Measurements from ENCODE around the gene MESD. TPM values are rescaled to one million over a fixed set of nuclear protein-coding genes. Genes with fewer than 3 reads are reported as not detected.

MESD gene
- 20.7 and 21.0 TPM in 2 replicates for total RNA-seq

DNA sequence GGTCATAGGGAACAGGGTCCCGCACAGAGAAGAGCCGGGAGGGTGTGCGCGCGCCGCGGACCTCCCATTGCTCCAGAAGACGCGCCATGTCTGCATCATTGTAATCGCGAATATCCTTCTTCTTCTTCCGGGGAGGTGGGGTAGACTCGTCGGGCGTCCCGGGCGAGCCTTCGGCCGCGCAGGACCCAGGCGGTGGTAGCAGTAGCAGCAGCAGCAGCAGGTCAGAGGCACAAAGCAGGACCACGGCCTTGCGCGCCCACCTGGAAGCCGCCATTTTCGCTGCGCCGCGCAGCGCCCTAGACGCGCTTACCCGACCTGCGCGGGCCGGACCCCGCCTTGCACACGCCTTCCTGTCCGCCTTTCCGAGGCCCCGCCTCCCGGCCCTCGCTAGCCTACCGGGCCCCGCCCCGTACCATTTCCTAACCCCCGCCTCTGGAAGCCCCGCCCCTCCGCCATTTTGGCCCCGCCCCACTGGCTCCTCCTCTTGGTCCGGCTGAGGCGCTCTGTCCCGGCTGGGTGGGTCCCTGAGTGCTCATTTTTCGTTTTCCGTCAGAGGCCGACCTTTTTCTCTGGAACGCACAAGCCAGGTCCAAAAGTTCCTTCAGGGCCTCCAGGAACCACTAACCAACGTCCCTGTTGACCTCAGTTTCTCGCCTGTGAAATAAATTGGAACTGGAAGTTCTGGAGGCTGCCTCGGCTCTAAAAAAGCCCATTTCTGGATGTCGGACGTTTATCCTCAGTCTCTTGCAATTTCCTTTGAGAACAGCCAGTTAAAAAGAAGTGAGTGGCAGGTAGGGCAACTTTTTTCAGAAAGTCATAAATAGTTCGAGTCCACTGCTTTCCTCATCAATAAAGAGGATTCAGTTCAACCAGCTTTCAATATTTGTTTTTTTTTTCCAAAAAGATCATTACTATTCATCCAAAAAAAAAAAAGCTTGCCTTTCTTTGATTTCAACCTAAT, at the start of gene MESD:
Gene MESD, minus strand, starts transcription at position 302 of the 961 bp plus-strand sequence. Its CDS starts 28 bp downstream, at position 274.
- no peak for DNase-seq (ENCODE audit: extremely low read depth, low read depth, low spot score)

DNA sequence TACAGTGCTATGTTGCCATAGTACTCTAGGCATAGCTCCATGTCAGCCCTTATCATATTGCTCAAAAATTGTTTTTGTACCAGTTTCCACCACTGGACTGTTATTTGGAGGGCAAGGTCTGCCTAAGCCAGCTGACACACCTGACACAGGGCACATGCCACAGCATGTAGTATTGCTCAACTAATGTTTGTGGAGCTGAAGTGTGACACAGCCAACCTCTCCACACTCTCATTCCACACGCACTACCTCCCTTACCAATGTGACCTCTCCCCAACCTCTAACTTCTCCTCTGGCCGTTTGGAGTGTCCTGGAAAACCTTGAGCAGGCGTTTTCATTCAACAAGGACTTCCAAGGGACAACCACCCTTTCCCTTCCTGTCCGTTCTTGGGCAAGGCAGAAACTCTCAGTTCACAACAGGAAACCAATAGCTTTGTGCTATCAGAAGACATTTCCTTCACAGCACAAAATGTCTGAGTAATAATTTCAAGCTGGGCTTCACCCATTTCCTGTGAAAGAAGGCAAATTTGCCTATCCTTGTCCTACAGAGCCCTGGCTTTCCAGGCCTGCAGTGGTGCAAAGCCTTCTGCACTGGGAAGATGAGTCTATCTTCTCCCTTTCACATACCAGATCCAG, 49.5 kb upstream of the MESD start:
- DNase-seq (ENCODE audit: extremely low read depth, low read depth, low spot score): no peak

DNA sequence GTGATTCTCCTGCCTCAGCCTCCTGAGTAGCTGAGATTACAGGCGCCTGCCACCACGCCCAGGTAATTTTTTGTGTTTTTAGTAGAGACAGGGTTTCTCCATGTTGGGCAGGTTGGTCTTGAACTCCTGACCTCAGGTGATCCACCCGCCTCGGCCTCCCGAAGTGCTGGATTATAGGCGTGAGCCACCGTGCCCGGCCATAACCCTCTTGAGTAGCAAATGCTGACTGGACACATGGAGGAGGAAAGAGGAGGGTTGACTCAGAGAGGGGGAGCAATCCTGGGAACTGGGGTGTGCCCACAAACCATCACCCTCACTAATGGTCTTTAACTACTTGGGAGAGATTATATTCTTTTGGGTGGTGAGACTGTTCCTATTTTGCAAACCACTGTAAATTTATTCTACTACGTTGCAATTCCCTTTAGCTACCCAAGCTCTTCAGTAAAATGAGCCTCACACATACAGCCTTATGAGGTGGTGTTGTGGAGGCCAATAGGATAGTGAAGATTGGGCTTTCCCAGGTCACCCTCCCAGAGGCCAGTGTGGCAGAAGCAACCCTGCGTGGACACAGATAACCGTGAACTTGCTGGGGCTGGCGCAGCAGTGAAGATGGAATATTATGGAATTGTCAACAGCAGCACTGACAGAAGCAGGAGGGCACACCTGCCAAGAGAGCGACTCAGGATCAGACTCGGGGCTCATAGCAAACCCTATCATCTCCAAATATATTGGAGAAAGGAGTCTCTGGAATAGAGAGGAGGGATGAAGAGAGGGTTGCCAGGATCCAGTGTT, 48.5 kb upstream of the MESD start:
- no peak for DNase-seq (ENCODE audit: extremely low read depth, low read depth, low spot score)

DNA sequence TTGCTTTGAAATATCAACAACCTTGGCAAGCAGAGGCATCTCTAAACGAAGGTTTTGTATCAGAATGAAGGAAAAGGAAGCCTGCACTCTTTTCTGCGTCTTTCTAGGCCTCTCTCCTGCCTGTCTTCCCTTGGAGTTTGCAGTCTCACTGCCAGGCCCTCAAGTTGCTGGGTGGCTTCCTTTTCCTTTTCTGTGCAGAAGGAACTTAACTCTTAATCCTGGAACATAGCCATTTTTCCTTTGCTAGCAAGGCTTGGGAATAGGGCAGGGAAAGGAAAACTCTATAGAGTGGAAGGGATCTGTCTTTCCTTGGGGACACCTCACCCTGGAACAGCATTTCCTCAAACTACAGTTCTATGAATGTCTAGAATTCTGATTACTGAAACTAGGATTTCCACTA, 43.9 kb upstream of the MESD start:
- no peak for DNase-seq (ENCODE audit: extremely low read depth, low read depth, low spot score)

DNA sequence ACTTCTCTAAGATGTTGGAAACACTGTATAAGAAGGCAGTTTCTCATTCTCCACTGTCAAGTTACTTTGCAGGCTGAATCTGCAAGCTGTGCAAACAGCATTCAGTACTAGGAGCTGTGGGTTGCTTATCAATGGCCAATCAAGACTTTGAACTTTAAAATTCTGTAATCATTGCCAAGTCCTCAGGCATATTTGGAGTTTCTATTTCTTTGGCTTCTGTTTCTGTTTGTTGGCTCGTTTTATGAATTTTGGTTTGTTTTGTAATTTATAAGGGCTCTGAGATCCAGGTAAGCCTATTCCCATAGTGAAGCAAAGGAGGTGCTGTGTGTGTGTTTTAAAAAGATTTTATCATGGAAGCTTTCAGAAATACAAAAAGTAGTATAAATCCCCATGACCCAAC, 43.2 kb upstream of the MESD start:
- no peak for DNase-seq (ENCODE audit: extremely low read depth, low read depth, low spot score)

DNA sequence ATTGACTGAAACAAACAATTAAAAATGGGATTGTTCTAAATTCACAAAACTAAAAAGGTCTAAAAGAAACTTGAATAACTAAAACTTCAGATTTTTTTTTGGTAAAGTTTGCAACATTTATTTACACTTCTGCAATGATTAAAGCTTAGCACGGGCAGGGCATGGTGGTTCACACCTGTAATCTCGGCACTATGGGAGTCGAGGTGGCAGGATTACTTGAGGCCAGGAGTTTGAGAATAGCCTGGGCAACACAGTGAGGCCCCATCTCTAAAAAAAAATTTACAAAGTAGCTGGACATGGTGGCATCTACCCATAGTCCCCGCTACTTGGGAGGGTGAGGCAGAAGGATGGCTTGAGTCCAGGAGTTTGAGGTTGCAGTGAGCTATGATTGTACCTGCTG, 42.7 kb upstream of the MESD start:
- DNase-seq (ENCODE audit: extremely low read depth, low read depth, low spot score): no peak

DNA sequence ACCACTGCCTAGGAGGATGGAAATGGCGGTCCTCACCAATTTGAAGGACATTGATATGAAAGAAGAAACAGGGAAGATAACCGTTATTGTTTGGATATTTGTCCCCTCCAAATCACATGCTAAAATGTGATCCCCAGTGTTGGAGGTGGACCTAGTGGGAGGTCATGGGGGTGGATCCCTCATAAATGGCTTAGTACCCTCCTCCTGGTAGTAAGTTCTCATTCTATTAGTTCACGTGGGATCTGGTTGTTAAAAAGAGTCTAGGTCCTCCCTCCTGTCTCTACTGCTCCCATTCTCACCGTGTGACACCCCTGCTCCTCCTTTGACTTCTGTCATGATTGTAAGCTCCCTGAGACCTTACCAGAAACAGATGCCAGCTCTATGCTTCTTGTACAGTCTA, 41.6 kb upstream of the MESD start:
- no peak for DNase-seq (ENCODE audit: extremely low read depth, low read depth, low spot score)

DNA sequence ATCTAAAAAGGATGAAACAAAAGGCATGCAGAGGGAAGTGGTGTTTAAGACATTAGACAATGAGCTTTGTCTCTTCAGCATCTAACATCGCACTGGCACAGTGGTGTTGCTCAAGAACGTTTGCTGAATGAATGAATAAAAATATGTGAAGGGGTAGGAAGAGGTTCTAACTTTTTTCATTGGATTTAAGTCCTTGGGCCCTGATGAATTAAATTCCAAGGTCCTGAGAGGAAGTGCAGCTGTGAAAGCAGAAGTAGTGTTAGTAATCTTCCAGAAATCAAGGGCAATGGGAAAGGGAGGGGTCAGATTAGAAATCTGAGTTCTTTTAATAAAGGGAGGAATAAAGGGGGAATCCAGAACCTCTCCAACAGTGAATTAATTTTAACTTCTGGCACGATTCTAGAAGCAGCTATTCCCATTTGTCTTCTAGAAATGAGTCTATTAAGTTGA, 40.7 kb upstream of the MESD start:
- DNase-seq (ENCODE audit: extremely low read depth, low read depth, low spot score): no peak

DNA sequence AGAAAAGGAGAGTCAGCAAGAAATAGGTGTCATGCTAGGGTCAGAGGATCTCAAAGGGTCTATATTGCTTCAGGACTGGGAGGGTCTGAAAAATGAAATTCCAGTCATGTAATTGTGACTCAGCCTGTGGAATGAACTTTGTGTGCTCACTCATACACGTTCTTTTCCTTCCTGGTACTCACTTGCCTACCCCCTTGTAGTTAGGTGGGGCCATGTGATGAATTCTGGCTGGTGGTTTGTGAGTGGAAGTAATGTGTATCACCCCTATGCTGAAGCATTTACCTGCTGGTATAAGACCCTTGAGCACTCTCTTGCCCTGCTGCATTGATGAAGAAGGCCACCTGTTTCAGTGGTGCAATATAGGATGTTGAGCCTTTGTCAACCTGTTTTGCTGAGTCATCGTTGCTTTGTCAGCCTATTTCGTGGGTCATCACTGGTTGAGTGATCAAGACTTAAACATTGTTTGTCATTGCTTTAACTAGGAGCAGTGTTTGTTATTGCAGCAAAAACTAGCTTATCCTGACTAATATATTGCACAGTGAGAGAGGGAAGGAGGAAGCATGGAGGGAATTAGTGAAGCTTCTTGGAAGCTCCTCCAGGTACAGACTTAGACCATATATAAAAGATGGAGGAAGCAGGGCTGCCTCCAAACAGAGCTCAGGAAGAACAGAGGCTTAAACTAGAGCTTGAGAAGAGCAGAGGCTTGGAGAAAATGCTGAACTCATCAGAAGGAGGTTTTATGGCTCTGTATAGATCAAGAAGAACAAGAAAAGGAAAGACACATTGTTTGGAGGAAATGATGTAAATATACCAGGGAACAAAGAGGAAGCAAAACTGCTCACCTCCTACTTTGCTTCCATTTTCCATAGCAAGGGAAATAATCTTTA, 40.0 kb upstream of the MESD start:
- DNase-seq (ENCODE audit: extremely low read depth, low read depth, low spot score): no peak

DNA sequence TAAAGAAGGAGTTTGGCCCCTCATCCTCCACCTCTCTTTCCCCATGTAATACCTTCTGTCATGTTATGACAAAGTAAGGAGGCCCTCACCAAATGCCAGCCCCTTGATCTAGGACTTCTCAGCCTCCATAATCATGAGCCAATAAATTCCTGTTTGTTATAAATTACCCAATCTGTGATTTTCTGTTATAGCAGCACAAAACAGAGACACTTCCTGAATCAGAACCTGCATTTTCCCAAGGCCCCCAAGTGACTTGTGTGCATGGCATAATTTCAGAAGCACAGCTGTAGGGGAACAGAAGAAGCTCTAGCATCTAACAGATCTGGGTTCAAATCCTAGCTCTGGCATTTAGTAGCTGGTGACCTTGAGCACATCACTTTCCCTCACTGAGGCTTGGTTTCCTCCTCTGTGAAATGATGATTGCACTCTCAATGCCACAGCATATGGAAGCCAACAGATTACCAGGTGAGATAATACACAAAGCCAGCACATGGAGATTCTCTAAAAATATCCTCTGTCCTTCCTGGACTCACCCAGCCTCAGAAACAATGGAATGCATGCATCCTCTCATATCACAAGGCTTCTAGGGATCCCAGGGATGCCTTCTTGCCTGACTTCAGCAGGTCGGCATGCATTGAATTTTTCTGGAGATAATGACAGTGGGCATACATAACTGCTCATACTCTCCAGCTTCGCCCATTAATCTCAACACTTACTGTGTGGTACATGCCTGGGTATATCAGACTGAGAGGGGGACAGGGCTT, 37.4 kb upstream of the MESD start:
- no peak for DNase-seq (ENCODE audit: extremely low read depth, low read depth, low spot score)

DNA sequence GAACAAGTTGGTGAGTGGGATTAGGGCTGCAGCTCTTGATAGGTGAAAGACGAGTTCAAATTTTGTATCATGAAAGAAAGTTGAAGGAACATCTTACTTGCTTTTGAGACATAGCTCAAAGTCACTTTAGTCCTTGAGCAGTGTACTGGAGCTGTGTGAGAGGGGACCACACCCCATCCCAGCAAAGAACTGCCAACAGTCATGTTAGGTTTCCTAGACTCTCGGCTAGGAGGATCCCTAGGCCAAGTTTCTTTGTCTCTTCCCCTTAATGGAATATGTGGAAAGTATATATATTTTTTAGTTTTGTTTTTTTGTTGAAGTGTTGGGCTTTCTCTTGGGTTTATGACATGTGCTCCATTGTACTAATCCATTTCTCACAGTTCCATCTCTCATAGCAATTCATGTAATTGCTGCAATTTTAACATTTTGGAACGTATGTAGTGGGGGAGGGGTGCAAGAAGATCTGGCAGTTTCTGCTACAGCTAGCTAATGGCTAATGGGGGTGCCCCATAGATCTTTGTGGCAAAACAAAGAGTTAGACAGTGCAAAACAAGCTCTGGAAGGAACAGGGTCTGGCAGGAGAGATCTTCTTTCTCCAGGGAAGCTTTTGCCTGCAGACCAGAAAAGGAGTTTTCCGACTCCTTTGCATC, 36.2 kb upstream of the MESD start:
- no peak for DNase-seq (ENCODE audit: extremely low read depth, low read depth, low spot score)

DNA sequence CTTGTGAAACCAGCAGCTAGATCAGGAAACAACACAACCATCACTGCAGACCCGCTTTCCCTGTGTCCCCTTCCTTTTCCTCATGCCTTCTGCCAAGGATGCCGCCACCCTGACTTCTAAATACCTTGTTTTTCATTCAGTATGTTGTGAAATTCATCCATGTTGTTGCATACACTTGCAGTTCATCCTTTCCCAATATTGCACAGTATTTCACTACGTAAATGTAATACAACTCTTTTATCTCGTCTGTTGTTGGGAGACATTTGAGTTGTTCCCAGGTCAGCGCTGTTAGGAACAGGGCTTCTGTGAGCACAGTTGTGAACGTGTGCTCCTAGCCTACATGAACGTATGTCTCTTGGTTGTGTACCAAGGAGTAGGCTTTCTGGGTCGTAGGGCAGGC, 35.3 kb upstream of the MESD start:
- no peak for DNase-seq (ENCODE audit: extremely low read depth, low read depth, low spot score)

DNA sequence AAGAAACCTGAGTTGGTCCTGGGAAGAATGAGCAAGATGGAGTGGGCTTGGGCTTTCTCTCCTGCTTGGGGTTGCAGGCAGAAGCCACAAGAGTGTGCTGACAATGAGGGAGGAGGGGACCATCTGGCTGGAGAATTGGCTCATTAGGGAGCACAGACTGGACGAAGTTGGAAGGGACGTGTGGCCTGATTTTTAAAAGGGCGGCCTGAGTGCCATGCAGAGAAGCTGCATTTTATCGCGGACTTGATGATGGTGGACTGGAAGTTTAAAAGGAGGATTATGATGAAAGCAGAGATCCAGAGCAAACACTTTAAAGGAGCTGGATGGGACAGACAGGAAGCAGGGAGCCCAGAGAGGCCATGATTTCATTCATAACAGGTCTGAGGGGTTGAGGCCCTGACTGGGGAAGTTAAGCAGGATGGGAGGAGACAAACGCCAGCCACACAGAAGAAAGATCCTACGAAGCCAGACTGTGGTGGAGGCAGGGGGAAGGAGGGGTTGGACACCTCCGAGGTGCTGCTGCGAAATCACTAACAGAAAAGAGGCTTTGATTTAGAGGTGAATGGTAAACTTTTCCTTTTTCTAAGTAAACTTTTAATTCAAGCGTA, 34.8 kb upstream of the MESD start:
- no peak for DNase-seq (ENCODE audit: extremely low read depth, low read depth, low spot score)

DNA sequence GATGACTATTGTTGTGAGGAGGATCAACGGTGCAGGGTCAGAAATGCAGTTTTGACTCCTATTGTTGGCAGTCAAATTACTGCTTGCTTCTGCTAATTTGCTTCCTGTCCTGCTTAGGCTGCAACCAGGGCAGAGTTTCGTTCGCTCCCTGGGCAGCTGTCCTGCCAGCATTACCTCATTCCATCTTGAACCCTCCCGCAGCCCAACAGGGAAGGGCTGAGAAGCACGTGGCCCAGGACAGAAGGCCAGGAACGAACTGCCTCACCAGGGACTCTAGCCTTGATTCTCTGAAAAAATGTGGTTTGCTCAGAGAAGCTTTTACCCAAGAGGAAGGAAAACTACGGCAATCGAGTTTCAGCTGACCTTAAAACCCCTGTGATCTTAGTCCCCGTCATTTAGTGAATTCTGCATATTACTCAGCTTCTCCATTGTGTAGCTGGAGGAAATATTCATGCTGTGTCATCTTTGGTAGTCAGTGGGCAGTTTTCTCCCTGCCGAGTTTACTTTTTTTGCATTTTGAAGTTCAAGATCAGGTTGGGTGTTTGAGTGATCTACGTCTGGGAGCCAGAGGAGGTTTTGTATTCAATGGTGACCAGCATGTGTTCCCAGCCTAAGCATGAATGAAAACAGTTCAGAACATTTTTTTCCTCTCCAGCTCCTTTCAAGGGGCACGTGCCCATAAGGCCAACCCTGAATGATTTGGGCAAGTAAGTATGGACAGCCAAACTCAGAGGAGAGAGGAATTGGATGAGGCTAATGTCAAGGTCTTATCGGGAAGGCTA, 34.1 kb upstream of the MESD start:
- DNase-seq (ENCODE audit: extremely low read depth, low read depth, low spot score): peak; percentile 82

DNA sequence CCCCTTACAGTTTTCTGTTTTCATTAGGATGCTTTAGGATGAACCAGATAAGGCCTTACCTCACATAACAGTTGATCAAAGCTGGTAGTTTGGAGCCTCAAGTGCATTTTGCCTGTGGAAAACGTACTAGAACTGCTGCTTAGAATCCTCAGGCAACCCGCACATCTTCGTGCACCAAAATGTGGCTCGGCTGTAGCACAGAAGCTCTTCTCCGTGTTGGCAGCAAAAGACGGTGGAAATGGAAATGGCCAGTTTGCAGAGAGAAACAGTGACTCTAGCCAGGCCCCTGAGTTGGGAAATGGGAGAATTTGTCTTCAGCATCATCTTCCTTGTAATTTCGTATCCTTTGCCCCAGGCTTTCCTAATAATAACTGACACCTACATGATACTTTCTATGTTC, 31.7 kb upstream of the MESD start:
- DNase-seq (ENCODE audit: extremely low read depth, low read depth, low spot score): no peak

DNA sequence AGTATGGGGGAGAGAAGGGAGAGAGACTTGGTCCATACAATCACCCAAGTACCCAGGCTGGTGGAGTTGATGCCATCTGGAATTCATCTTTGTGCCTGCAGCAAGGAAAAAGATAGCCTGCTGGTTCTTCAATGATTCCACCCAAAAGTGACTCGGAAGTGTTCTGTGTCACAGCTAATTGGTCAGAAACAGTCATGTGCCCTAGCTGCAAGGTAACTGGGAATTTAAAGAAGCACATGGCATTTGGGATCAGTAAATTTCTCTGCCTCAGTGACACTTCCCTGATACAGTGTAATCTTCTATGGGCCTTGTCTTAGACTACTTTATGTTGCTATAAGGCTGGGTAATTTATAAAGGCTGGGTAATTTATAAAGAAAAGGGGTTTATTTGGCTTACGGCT, 28.6 kb upstream of the MESD start:
- DNase-seq (ENCODE audit: extremely low read depth, low read depth, low spot score): no peak

DNA sequence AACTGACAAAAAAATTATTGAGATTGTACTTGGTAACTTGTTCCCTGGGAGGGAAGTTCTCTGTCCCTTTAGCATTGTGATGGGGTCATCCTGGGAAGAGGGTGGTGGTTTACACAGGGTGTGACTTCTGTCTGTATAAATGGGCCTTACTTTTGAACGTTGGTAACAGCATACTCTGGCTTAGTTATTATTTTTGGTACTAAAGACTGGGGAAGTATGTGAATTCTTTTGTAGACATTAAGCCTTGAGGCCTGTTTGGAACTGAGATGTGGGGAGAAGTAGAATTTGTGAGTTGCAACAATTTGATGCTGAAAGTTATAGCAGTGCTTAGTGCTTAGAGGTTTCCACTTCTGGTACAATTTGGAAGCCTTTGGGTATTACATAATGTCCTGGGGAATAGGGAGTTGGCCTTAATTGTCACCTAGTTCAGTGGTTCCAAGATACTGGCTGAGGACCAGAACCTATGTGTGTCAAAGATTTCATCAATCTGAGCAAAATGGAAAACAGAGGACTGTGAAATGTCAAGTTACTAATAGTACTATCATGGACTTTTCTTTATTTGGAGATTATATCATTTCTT, 27.0 kb upstream of the MESD start:
- no peak for DNase-seq (ENCODE audit: extremely low read depth, low read depth, low spot score)

Data from glomerular endothelial cell (primary cell).